K562 (cell line): ENCODE data around the gene INSL3. TPM values are rescaled to one million over a fixed set of nuclear protein-coding genes. Genes with fewer than 3 reads are reported as not detected.

Experiments
- ATAC-seq: fragments of 200-7000 bp; cut with Tn5 transposase; 3 replicates; pipeline ENCODE4 v1.9.1; 2020; ENCODE audit warnings: moderate library complexity
- BruUV-seq: library from RNA; stranded (reverse); fragments of 400-500 nt; replicated peaks from 2 replicates; lab custom pipeline; 2021; lab: Mats Ljungman, UMichigan
- CTCF ChIA-PET: fragments of 300-600 bp; formaldehyde crosslinking; extraction: SDS; loops from one replicate; lab custom pipeline; 2021; ENCODE audit warnings: low intra/inter-chr PET ratio; lab: Yijun Ruan, JAX
- POLR2A ChIA-PET: fragments of 300-600, 350-650 bp; sonication (Branson Sonifier 250); formaldehyde crosslinking; extraction: SDS; loops from one replicate; lab custom pipeline; 2021; ENCODE audit warnings: antibody characterized with exemption, inconsistent platforms; lab: Yijun Ruan, JAX
- DNase-seq, 4 experiments: peaks; one replicate each; pipeline versions ENCODE4 v3.0.0 to v3.0.0-alpha.2; 2011 to 2018; ENCODE audit warnings: low spot score in 3 of 4, mixed read lengths in 3 of 4; ENCODE audit errors: extremely low read depth in 1 of 4
- FAIRE-seq: peaks from 2 replicates; lab custom pipeline; 2011; peaks lifted over from hg19 to GRCh38; lab: Jason Lieb, UNC
- H2AFZ ChIP-seq: 2 replicates; pipeline ENCODE4 v1.6.0; 2011; ENCODE audit warnings: low read depth, low read length, control low read depth, inconsistent platforms
- H3K27ac ChIP-seq: fragments of 200-600 bp; 3 replicates; pipeline ENCODE4 v1.8.0; 2011; ENCODE audit warnings: low read depth, mild to moderate bottlenecking, control low read depth, inconsistent platforms, low read length, moderate library complexity, mixed read lengths; ENCODE audit errors: extremely low read depth
- H3K27me3 ChIP-seq, 2 experiments: fragments of 300-600 bp in 1 of 2; 2 replicates in 1 of 2; 3 replicates in 1 of 2; pipeline versions ENCODE4 v1.6.0 to v1.8.0; 2011; ENCODE audit warnings: inconsistent platforms in 2 of 2, low read length in 2 of 2, mild to moderate bottlenecking in 1 of 2, mixed read lengths in 1 of 2, moderate library complexity in 1 of 2; ENCODE audit not compliant: control insufficient read depth in 2 of 2, insufficient read depth in 2 of 2
- H3K36me3 ChIP-seq: fragments of 300-600 bp; 3 replicates; pipeline ENCODE4 v1.8.0; 2011; ENCODE audit warnings: mild to moderate bottlenecking, low read length, inconsistent platforms; ENCODE audit not compliant: control insufficient read depth, insufficient read depth
- H3K4me1 ChIP-seq, 2 experiments: fragments of 200-600 bp in 1 of 2; replicated peaks in 1 of 2; 2 replicates in 1 of 2; 3 replicates in 1 of 2; pipeline versions ENCODE4 v1.5.1 to v1.8.0; 2011; ENCODE audit warnings: inconsistent platforms in 2 of 2, low read length in 2 of 2, mild to moderate bottlenecking in 1 of 2, mixed read lengths in 1 of 2, moderate library complexity in 1 of 2; ENCODE audit not compliant: control insufficient read depth in 2 of 2, insufficient read depth in 2 of 2
- H3K4me2 ChIP-seq: 2 replicates; pipeline ENCODE4 v1.6.1; 2011; ENCODE audit warnings: low read length, control low read depth, inconsistent platforms, mixed read lengths; ENCODE audit not compliant: insufficient read depth
- H3K4me3 ChIP-seq: fragments of 200-600 bp; sonication (generic), shearing (Covaris generic); 2 replicates; pipeline ENCODE4 v1.5.1; 2016; ENCODE audit warnings: control low read depth, inconsistent platforms
- H3K79me2 ChIP-seq: fragments of 200-600 bp; 3 replicates; pipeline ENCODE4 v1.8.0; 2011; ENCODE audit warnings: low read length, inconsistent platforms; ENCODE audit not compliant: control insufficient read depth, insufficient read depth
- H3K9ac ChIP-seq, 2 experiments: 2 replicates each; pipeline versions ENCODE4 v1.6.0 to v1.6.1; 2011; ENCODE audit warnings: low read depth in 2 of 2, low read length in 2 of 2, control low read depth in 1 of 2, inconsistent platforms in 1 of 2, mild to moderate bottlenecking in 1 of 2, mixed read lengths in 1 of 2; ENCODE audit not compliant: insufficient read depth in 1 of 2
- H3K9me1 ChIP-seq: one replicate; pipeline ENCODE4 v1.6.0; 2011; ENCODE audit warnings: inconsistent platforms, mild to moderate bottlenecking, low read length, moderate library complexity; ENCODE audit not compliant: control insufficient read depth, insufficient read depth
- H3K9me3 ChIP-seq: replicated peaks from 2 replicates; pipeline ENCODE4 v1.5.1; 2011; ENCODE audit warnings: low read depth, low read length, inconsistent platforms; ENCODE audit not compliant: control insufficient read depth, insufficient read depth
- H4K20me1 ChIP-seq: replicated peaks from 2 replicates; pipeline ENCODE4 v1.6.1; 2011; ENCODE audit warnings: low read length, inconsistent platforms, mixed read lengths; ENCODE audit not compliant: control insufficient read depth, insufficient read depth
- PRDM10 ChIP-seq: fragments of 450-650 bp; IDR thresholded peaks from 2 replicates; pipeline ENCODE4 v1.6.1; 2018; ENCODE audit not compliant: partially characterized antibody
- SMARCC2 ChIP-seq: fragments of 450-650 bp; IDR thresholded peaks from 2 replicates; pipeline ENCODE4 v1.6.1; 2017; ENCODE audit warnings: antibody characterized with exemption, moderate library complexity, mild to moderate bottlenecking, low read depth
- WGBS: fragments of 100-300 bp; shearing (Covaris generic); methylation state at CpG from one replicate; pipeline ENCODE4 v1.1.6; 2016; ENCODE audit warnings: low coverage, mixed read lengths; ENCODE audit not compliant: insufficient coverage; ENCODE audit errors: missing lambda C conversion rate; 5-methylcytosine and 5-hydroxymethylcytosine counted together
- in situ Hi-C: fragments of 300-500 bp; cut with MboI; formaldehyde crosslinking; loops from 4 replicates; pipeline ENCODE4 v1.15.0; 2018; ENCODE audit warnings: inconsistent platforms, mixed read lengths
- intact Hi-C: fragments of 100-400 bp; cut with micrococcal nuclease; formaldehyde crosslinking; loops from 2 replicates; pipeline ENCODE4 v1.14.2; 2022
- polyA plus RNA-seq, 8 experiments: library from polyadenylated mRNA; depleted of rRNA in 4 of 8; stranded (reverse) in 5 of 8; unstranded in 3 of 8; fragments of >200 nt; fragmentation: Nextera tagmentation in 2 of 8; fragmentation: Illumina TruSeq in 1 of 8; extraction: Ambion mirVana in 2 of 8; extraction: Trizol in 1 of 8; gene quantifications; 2 replicates each; pipeline versions ENCODE4 v1.2.1 to v1.2.3, GENCODE V29; 2011 to 2014; ENCODE audit warnings: inconsistent platforms in 1 of 8, missing spikeins in 1 of 8
- total RNA-seq, 7 experiments: library from RNA; depleted of rRNA in 6 of 7; stranded (reverse); fragments of >200 nt in 6 of 7; fragmentation: Illumina TruSeq in 2 of 7; extraction: Trizol in 2 of 7; gene quantifications; 2 replicates each; pipeline versions ENCODE4 v1.2.1 to v1.2.3, GENCODE V29; 2011 to 2021; ENCODE audit warnings: low replicate concordance in 1 of 7

INSL3 gene
- total and polyA plus RNA-seq, 9 of the 15 experiments (the other 6 are each of a cell fraction or from before 2014, with no cell fraction given): not detected

DNA sequence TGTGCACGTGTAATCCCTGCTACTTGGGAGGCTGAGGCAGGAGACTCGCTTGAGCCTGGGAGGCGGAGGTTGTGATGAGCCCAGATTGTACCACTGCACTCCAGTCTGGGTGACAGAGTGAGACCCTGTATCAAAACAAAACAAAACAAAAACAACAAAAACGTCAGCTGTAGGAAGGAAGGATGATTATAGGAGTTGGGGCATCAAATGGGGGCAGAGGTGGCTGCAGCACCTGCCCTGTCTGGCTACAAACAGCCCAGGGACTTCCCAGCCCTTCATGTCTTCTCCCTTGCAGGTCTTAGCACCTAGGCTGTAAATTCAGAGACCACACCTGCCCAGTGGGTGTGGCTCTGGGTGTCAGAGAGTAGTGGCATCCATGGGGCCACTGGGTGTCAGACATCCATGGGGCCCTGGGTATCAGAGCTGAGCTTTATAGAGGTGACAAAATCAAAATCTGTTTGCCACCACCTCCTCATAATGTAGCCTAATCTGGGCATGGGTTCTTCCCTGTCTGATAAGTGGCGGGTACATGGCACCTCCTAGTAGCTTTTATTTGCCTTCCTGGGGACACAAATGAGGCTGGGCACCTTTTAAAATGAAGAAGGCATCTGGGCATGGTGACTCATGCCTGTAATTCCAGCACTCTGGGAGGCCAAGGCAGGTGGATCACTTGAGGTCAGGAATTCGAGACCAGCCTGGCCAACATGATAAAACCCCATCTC, 31.1 kb downstream of the INSL3 start:
- H3K9ac ChIP-seq: no peak overlapping the region
- H3K9me3 ChIP-seq: no peaks in the 10 kb centered on the region
- DNase-seq: no peak
- H3K36me3 ChIP-seq: peaks cover 6% of the 10 kb centered on the region; the same call in 1 of the 3 replicates
- no peaks in the 10 kb centered on the region for H3K9me1 ChIP-seq
- intact Hi-C loops: loop anchor here (5.0 kb wide), 1 partner anchor 67 kb away; the partner anchor contains the start of gene RPL18A
- H3K4me3 ChIP-seq: no peak overlapping the region
- H3K27me3 ChIP-seq: no peaks in the 10 kb centered on the region
- no TSS peak for BruUV-seq
- CTCF ChIA-PET: interaction anchor here (0.6 kb wide), 1 partner anchor 65 kb away, joined by 3 read pairs; no protein-coding TSS in a partner anchor
- TF ChIP-seq PRDM10 (peak; percentile 93), SMARCC2 (no peak)
- TF ChIP-seq, all 486 proteins: peak for 1
- no peaks in the 10 kb centered on the region for H3K79me2 ChIP-seq
- H3K4me1 ChIP-seq: peaks cover 13 to 14% of the 10 kb centered on the region in 2 experiments; a peak in 4 of 5 replicates
- POLR2A ChIA-PET: interaction anchor here (1.6 kb wide), 2 partner anchors 16 to 143 kb away, joined by 4 to 6 read pairs; partner anchors contain the start of gene CCDC124
- in situ Hi-C loops: no loop called here
- no peak for ATAC-seq
- H3K4me2 ChIP-seq: no peak overlapping the region
- no peak overlapping the region for H2AFZ ChIP-seq
- FAIRE-seq: no peak
- WGBS: 43% methylated on average over 6 of the region's 6 CpGs
- H3K27ac ChIP-seq: no peak overlapping the region
- H4K20me1 ChIP-seq: no peaks in the 10 kb centered on the region
